SU-DHL-6 (cell line): Measurements from ENCODE around the gene MTRFR.

ENCODE experiments used
- EZH2phosphoT487 ChIP-seq: fragments of 200-600 bp; sonication (generic), shearing (Covaris generic); conservative IDR thresholded peaks from 2 replicates; pipeline ENCODE4 v1.6.1; 2018; ENCODE audit warnings: mild to moderate bottlenecking, antibody characterized with exemption, low read length, moderate library complexity, mixed read lengths
- TF ChIP-seq, protein P1 (sequence below): fragments of 200-600 bp; sonication (generic); IDR thresholded peaks from one replicate; pipeline ENCODE4 v1.5.1; 2017; ENCODE audit warnings: antibody characterized with exemption, mild to moderate bottlenecking, low read length, moderate library complexity; ENCODE audit not compliant: insufficient read depth, poor library complexity, severe bottlenecking

DNA sequence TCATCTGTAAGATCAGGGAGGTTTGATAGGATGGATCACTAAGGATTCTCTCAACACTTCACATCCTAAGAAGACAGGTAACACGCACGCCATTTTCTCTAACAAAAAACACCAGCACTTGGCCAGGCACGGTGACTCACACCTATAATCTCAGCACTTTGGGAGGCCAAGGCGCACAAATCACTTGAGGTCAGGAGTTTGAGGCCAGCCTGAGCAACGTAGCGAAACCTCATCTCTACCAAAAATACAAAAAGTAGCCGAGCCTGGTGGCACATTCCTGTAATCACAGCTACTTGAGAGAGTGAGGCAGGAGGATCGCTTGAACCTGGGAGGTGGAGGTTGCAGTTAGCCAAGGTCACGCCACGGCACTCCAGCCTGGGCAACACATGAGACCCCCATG lies 48.9 kb downstream of the MTRFR start:
- TF ChIP-seq, protein P1, sequence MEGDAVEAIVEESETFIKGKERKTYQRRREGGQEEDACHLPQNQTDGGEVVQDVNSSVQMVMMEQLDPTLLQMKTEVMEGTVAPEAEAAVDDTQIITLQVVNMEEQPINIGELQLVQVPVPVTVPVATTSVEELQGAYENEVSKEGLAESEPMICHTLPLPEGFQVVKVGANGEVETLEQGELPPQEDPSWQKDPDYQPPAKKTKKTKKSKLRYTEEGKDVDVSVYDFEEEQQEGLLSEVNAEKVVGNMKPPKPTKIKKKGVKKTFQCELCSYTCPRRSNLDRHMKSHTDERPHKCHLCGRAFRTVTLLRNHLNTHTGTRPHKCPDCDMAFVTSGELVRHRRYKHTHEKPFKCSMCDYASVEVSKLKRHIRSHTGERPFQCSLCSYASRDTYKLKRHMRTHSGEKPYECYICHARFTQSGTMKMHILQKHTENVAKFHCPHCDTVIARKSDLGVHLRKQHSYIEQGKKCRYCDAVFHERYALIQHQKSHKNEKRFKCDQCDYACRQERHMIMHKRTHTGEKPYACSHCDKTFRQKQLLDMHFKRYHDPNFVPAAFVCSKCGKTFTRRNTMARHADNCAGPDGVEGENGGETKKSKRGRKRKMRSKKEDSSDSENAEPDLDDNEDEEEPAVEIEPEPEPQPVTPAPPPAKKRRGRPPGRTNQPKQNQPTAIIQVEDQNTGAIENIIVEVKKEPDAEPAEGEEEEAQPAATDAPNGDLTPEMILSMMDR: no peak
- TF ChIP-seq EZH2phosphoT487: no peak
